SK-N-MC (cell line): ENCODE measurements around the gene PNMA8A.

ENCODE experiments used
- EZH2 ChIP-seq: fragments of 200-600 bp; sonication (generic); IDR thresholded peaks from one replicate; pipeline ENCODE4 v1.6.1; 2017; ENCODE audit warnings: antibody characterized with exemption
- FOXP2 ChIP-seq: optimal IDR thresholded peaks from 2 replicates; pipeline ENCODE3; 2011; ENCODE audit warnings: mild to moderate bottlenecking, moderate library complexity; ENCODE audit not compliant: insufficient read depth; ENCODE audit errors: extremely low read length, control extremely low read depth
- POLR2AphosphoS5 ChIP-seq: IDR thresholded peaks from 2 replicates; pipeline ENCODE4 v1.6.1; 2012; ENCODE audit warnings: mild to moderate bottlenecking, low read depth, low read length, borderline replicate concordance

DNA sequence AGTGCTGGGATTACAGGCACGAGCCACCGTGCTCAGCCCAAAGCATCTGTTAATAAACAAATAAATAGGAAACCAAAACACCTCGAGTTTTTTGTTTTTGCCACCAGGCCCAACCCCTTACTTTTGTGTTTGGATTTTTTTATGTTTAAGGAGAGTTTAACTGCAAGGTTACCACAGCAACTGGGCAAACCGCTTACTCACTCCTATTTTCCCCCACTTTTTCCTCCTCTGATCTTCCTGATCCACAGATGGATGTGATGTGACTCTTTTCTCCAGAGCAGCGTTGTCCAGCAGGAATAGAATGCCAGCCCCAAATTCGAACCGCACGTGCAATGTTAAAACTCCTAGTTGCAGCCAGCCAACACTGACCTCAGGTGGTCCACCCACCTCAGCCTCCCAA, 26.4 kb upstream of the PNMA8A start:
- no peak for TF ChIP-seq FOXP2
- TF ChIP-seq EZH2, result no peak
- TF ChIP-seq POLR2AphosphoS5, result no peak
